ENCODE results near the gene CACNA1G. TPM values are rescaled to one million over a fixed set of nuclear protein-coding genes. Genes with fewer than 3 reads are reported as not detected.
A peak's percentile ranks its signal among the peaks of the same experiment; 100 is the strongest.

Gene CACNA1G
- total and polyA plus RNA-seq, 9 of the 15 experiments (the other 6 are each of a cell fraction or from before 2014, with no cell fraction given) = 0.01 TPM; not detected in 8

GRCh38 chr17:50560931-50561745, 623 bp downstream of the CACNA1G start:
- Histone ChIP-seq H3K9ac (ENCODE audit: insufficient read depth in 1 of 2, low read depth in 2 of 2, low read length in 2 of 2) (0 out of 4 replicates have a peak overlapping the region, but pooled peaks of 1 of the 2 experiments have one; percentile 46), H3K4me2 (ENCODE audit: insufficient read depth, low read length) (no peak overlapping the region), H4K20me1 (replicated peaks; ENCODE audit: control insufficient read depth, insufficient read depth, low read length) (peaks cover 20% of the 10 kb centered on the region; the same call in 1 of the 2 replicates), H2AFZ (ENCODE audit: low read depth, low read length) (no peak overlapping the region), H3K27ac (ENCODE audit: extremely low read depth, low read depth, low read length) (no peak overlapping the region), H3K9me1 (ENCODE audit: control insufficient read depth, insufficient read depth, low read length) (no peaks in the 10 kb centered on the region), H3K9me3 (replicated peaks; ENCODE audit: control insufficient read depth, insufficient read depth, low read depth, low read length) (no peaks in the 10 kb centered on the region), H3K4me3 (peak overlapping the region; percentile 37; the same call in 1 of the 2 replicates), H3K36me3 (ENCODE audit: control insufficient read depth, insufficient read depth, low read length) (no peaks in the 10 kb centered on the region), H3K4me1 (replicated peaks in 1 of 2; ENCODE audit: control insufficient read depth in 2 of 2, insufficient read depth in 2 of 2, low read length in 2 of 2) (peaks cover 9 to 38% of the 10 kb centered on the region in 2 experiments), H3K79me2 (ENCODE audit: control insufficient read depth, insufficient read depth, low read length) (no peaks in the 10 kb centered on the region), H3K27me3 (ENCODE audit: control insufficient read depth in 2 of 2, insufficient read depth in 2 of 2, low read length in 2 of 2) (peaks cover 25 to 49% of the 10 kb centered on the region in 2 experiments)
- ChIA-PET POLR2A (interaction anchor here (0.5 to 1.6 kb wide), 5 partner anchors 10 to 156 kb away, joined by 3 to 7 read pairs (median 3); no protein-coding TSS in a partner anchor), CTCF (ENCODE audit: low intra/inter-chr PET ratio) (no interaction called here)
- intact Hi-C loops (cut with micrococcal nuclease) = no loop called here
- no peak for FAIRE-seq
- no peak for ATAC-seq
- WGBS (ENCODE audit: insufficient coverage, low coverage, missing lambda C conversion rate) = 11% methylated on average over 37 of the region's 88 CpGs
- no TSS peak for BruUV-seq (replicated peaks)
- in situ Hi-C loops (cut with MboI) = no loop called here
- DNase-seq (ENCODE audit: extremely low read depth in 1 of 4, low spot score in 3 of 4) = peak in 1 of 4 experiments; percentile 29
- TF ChIP-seq NCOA4 (IDR thresholded peaks at IDR 0.05; ENCODE audit: partially characterized antibody) = no peak
- no peak for TF ChIP-seq POU5F1 (IDR thresholded peaks at IDR 0.05; ENCODE audit: borderline replicate concordance, low read depth, low read length, partially characterized antibody)
- no peak for TF ChIP-seq ZC3H4 (CRISPR knock-in tag; IDR thresholded peaks at IDR 0.05; ENCODE audit: borderline replicate concordance)
- TF ChIP-seq CUX1 (CRISPR knock-in tag; IDR thresholded peaks at IDR 0.05) = no peak
- TF ChIP-seq ZNF324 (CRISPR knock-in tag; IDR thresholded peaks at IDR 0.05) = no peak
- no peak for TF ChIP-seq ASH1L (IDR thresholded peaks at IDR 0.05; ENCODE audit: borderline replicate concordance, low read depth, partially characterized antibody)
- TF ChIP-seq ZKSCAN3 (CRISPR knock-in tag; IDR thresholded peaks at IDR 0.05) = no peak
